ENCODE results near the gene HMGCS2. TPM values are rescaled to one million over a fixed set of nuclear protein-coding genes. Genes with fewer than 3 reads are reported as not detected.

Gene HMGCS2
- polyA plus RNA-seq (2011; rRNA removed) (not detected in 2 replicates), polyA plus RNA-seq (2017; fragmentation: RNase III; extraction: RNeasy Plus Mini Kit Qiagen cat#74134 plus additional on column Dnase treatment) (not detected in 3 replicates), polyA minus RNA-seq (2011; rRNA and poly(A)+ RNA removed) (not detected in 2 replicates)
- not detected in 2 replicates for polyA plus RNA-seq (2012; cell fraction: cytosol; rRNA removed)
- polyA plus RNA-seq (2012; cell fraction: nucleus; rRNA removed), result not detected in 2 replicates

- no peak within 1 kb of the TSS for H3K4me2 ChIP-seq
- H3K4me1 ChIP-seq, result peaks cover 8% of the 10 kb centered on the region; the same call in 1 of the 3 replicates
- no peaks in the 10 kb centered on the region for H3K9me3 ChIP-seq
- CTCF ChIA-PET, result no interaction called here
- POLR2A ChIA-PET, result no interaction called here
- H3K4me3 ChIP-seq, result no peak within 1 kb of the TSS
- no peak for DNase-seq (ENCODE audit: low read depth in 1 of 2, low spot score in 1 of 2)
- no peak for FAIRE-seq
- 40% methylated on average over 8 of the region's 8 CpGs for WGBS (ENCODE audit: missing lambda C conversion rate)
- ATAC-seq, result no peak
- TF ChIP-seq USF2 (IDR thresholded peaks at IDR 0.05), result no peak
- no peak for TF ChIP-seq GATA3 (IDR thresholded peaks at IDR 0.05; ENCODE audit: borderline replicate concordance)
- TF ChIP-seq SREBF2 (IDR thresholded peaks at IDR 0.05), result no peak
- no peak for TF ChIP-seq FOXS1 (CRISPR knock-in tag; IDR thresholded peaks at IDR 0.05)
- TF ChIP-seq CBX8 (IDR thresholded peaks at IDR 0.05), result no peak
- no peak for TF ChIP-seq SMC3 (IDR thresholded peaks at IDR 0.05)
- TF ChIP-seq PHF8 (IDR thresholded peaks at IDR 0.05; ENCODE audit: borderline replicate concordance, low read depth), result no peak
- TF ChIP-seq MAX (IDR thresholded peaks at IDR 0.05), result no peak
- TF ChIP-seq FOSL2 (IDR thresholded peaks at IDR 0.05), result no peak
- TF ChIP-seq FOSL2 (CRISPR knock-in tag; IDR thresholded peaks at IDR 0.05), result no peak
- TF ChIP-seq ESRRA (IDR thresholded peaks at IDR 0.05; ENCODE audit: borderline replicate concordance, low read length), result no peak
- TF ChIP-seq RNF2 (IDR thresholded peaks at IDR 0.05; ENCODE audit: borderline replicate concordance, low read depth), result no peak
- TF ChIP-seq HEYL (CRISPR knock-in tag; IDR thresholded peaks at IDR 0.05), result no peak
- TF ChIP-seq HMGXB4 (CRISPR knock-in tag; IDR thresholded peaks at IDR 0.05; ENCODE audit: borderline replicate concordance), result no peak
- no peak for TF ChIP-seq HOXB5 (CRISPR knock-in tag; IDR thresholded peaks at IDR 0.05)
- TF ChIP-seq HOXB13 (CRISPR knock-in tag; IDR thresholded peaks at IDR 0.05; ENCODE audit: low read depth), result no peak
- no peak for TF ChIP-seq ATOH8 (CRISPR knock-in tag; IDR thresholded peaks at IDR 0.05; ENCODE audit: low read depth)
- no peak for TF ChIP-seq RCOR1 (IDR thresholded peaks at IDR 0.05; ENCODE audit: low read depth, low read length)
- no peak within 1 kb of the TSS for H3K27ac ChIP-seq
Measured at GRCh38 chr1:119768778-119769177, at the start of gene HMGCS2. Gene HMGCS2 (minus strand): TSS chr1:119768905. CDS start chr1:119768844, 61 bp downstream.

- DNase-seq (ENCODE audit: low read depth in 1 of 2, low spot score in 1 of 2) (no peak), ATAC-seq (no peak), FAIRE-seq (no peak)
- POLR2A ChIA-PET, result no interaction called here
- CTCF ChIA-PET, result interaction anchor here (1.4 kb wide), 1 partner anchor 9 kb away, joined by 4 read pairs; no protein-coding TSS in a partner anchor
- Histone ChIP-seq H3K27ac (no peak overlapping the region), H3K4me1 (peaks cover 12% of the 10 kb centered on the region), H3K9me3 (no peaks in the 10 kb centered on the region), H3K4me2 (no peak overlapping the region), H3K4me3 (no peak overlapping the region)
- no peak for TF ChIP-seq HDAC2 (IDR thresholded peaks at IDR 0.05)
- TF ChIP-seq CBX2 (IDR thresholded peaks at IDR 0.05; ENCODE audit: borderline replicate concordance, low read depth), result no peak
- no peak for TF ChIP-seq HOXB13 (CRISPR knock-in tag; IDR thresholded peaks at IDR 0.05; ENCODE audit: low read depth)
- TF ChIP-seq TP53 (CRISPR knock-in tag; IDR thresholded peaks at IDR 0.05), result no peak
- no peak for TF ChIP-seq EP300 (IDR thresholded peaks at IDR 0.05)
- no peak for TF ChIP-seq PBX3 (IDR thresholded peaks at IDR 0.05)
- 54% methylated on average over 2 of the region's 2 CpGs for WGBS (ENCODE audit: missing lambda C conversion rate)
Measured at GRCh38 chr1:119818181-119818580, 49.5 kb upstream of the HMGCS2 start.

All from A549 (cell line).